Fibroblast of lung (primary cell): Measurements from ENCODE around the gene SYN1.

Source experiments
- CTCF ChIP-seq, 2 donors: IDR thresholded peaks in 1 of 2; conservative IDR thresholded peaks in 1 of 2; 1 replicate in 1 of 2; 2 replicates in 1 of 2; pipeline ENCODE4 v1.5.1; 2011 to 2012; ENCODE audit warnings: low read length in 2 of 2, control low read depth in 1 of 2, inconsistent platforms in 1 of 2, low read depth in 1 of 2, mild to moderate bottlenecking in 1 of 2
- EZH2 ChIP-seq: IDR thresholded peaks from 2 replicates; pipeline ENCODE4 v1.5.1; 2012; ENCODE audit warnings: low read length, control low read depth, mild to moderate bottlenecking; ENCODE audit errors: missing control alignments

- no peak for TF ChIP-seq CTCF (conservative IDR thresholded peaks at IDR 0.05 in 1 of 2, IDR thresholded peaks at IDR 0.05 in 1 of 2; ENCODE audit: low read depth in 1 of 2, low read length in 2 of 2)
- TF ChIP-seq EZH2, result no peak
These were observed 76.2 kb downstream of the SYN1 start for GRCh38 chrX:47543496-47543895.
